ENCODE results near the gene SPAG16.

DNA sequence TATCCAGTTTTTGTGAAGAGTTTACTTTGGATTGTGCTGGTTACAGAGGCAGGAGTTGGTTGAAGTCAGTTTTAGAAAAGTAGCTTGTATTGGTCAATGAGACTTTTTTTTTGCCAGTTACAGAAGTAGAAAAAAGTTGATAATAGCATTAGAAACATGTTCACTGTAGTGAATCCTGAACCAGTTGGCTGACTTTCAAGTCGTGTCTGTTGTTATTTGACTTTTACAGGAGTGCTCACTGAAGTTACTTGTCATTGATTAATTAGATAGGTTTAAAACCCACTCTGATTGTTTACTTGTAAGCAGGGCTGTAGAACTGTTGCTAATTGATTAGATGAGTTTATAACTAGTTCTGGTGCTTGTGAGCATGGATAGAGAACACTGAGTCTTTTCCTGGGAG lies 814.5 kb downstream of the SPAG16 start:
- TF ChIP-seq, protein P1, sequence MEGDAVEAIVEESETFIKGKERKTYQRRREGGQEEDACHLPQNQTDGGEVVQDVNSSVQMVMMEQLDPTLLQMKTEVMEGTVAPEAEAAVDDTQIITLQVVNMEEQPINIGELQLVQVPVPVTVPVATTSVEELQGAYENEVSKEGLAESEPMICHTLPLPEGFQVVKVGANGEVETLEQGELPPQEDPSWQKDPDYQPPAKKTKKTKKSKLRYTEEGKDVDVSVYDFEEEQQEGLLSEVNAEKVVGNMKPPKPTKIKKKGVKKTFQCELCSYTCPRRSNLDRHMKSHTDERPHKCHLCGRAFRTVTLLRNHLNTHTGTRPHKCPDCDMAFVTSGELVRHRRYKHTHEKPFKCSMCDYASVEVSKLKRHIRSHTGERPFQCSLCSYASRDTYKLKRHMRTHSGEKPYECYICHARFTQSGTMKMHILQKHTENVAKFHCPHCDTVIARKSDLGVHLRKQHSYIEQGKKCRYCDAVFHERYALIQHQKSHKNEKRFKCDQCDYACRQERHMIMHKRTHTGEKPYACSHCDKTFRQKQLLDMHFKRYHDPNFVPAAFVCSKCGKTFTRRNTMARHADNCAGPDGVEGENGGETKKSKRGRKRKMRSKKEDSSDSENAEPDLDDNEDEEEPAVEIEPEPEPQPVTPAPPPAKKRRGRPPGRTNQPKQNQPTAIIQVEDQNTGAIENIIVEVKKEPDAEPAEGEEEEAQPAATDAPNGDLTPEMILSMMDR (IDR thresholded peaks at IDR 0.05), result no peak
- TF ChIP-seq POLR2A (IDR thresholded peaks at IDR 0.05), result no peak
